ENCODE measurements around the gene TRIM28. TPM values are rescaled to one million over a fixed set of nuclear protein-coding genes. Genes with fewer than 3 reads are reported as not detected.

TRIM28 gene
- total RNA-seq, 1 donor from 2014 or later, result 454 TPM

DNA sequence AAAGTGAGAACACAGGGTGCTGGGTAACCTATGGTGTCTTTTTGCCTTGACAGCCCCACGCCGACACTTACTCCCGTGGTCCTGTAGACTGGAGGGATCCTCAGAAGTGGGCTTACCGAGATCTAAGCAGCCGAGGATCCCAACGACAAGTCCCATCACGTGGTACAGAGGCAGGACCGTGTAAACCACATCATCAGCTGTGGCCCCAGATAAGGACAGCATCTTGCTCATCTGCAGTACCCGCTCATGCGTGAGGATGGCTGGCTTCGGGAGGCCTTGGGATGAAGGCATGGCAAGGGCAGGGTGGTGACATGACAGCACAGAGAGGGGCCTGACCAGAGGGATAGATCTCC lies 34.2 kb upstream of the TRIM28 start:
- no peak overlapping the region for H3K4me3 ChIP-seq (ENCODE audit: low read depth, low read length)
- no peak for TF ChIP-seq CTCF (conservative IDR thresholded peaks at IDR 0.05; ENCODE audit: low read depth, low read length)
- no peak for DNase-seq (ENCODE audit: low read depth)

DNA sequence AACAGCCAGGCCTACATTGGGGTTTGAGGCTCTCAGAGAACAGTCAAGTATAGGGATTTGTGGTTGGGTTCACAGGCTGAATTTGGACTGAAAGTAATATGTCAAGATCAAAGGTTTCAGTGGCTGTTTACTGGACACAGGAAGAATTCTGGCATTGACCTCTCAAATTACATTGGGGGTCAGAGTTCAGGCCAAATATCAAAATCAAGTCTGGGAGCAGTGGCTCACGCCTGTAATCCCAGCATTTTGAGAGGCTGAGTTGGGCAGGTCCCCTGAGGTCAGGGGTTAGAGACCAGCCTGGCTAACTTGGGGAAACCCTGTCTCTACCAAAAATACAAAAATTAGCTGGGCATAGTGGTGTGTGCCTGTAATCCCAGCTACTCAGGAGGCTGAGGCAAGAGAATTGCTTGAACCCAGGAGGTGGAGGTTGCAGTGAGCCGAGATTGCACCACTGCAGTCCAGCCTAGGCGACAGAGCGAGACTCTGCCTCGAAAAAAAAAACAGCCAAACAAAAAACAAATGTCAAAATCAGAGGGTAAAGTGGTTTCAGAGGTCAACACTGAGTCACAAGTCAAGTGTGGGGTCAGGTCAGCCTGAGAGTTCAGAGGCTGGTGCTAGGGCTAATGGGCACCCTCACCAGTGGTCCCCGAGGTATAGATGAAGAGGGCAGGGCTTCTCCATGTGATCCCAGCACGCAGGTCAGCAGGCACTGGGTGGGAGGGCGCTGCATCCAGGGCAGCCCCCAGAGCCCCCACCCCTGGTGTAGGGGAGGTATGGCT lies 33.6 kb upstream of the TRIM28 start:
- no peak overlapping the region for H3K4me3 ChIP-seq (ENCODE audit: low read depth, low read length)
- TF ChIP-seq CTCF (conservative IDR thresholded peaks at IDR 0.05; ENCODE audit: low read depth, low read length), result no peak
- DNase-seq (ENCODE audit: low read depth), result no peak

GRCh38 chr19:58511353-58512208 lies 32.3 kb upstream of the TRIM28 start, which contains the start of gene SLC27A5:
SLC27A5 (minus strand) TSS chr19:58511992; CDS start chr19:58511955, 37 bp downstream.
- H3K4me3 ChIP-seq (ENCODE audit: low read depth, low read length), result no peak within 1 kb of the TSS
- no peak for TF ChIP-seq CTCF (conservative IDR thresholded peaks at IDR 0.05; ENCODE audit: low read depth, low read length)
- no peak for DNase-seq (ENCODE audit: low read depth)

- peak overlapping the region; percentile 66 for H3K4me3 ChIP-seq (ENCODE audit: low read depth, low read length)
- TF ChIP-seq CTCF (conservative IDR thresholded peaks at IDR 0.05; ENCODE audit: low read depth, low read length), result no peak
These were observed 30.6 kb upstream of the TRIM28 start for GRCh38 chr19:58513213-58513693.

DNA sequence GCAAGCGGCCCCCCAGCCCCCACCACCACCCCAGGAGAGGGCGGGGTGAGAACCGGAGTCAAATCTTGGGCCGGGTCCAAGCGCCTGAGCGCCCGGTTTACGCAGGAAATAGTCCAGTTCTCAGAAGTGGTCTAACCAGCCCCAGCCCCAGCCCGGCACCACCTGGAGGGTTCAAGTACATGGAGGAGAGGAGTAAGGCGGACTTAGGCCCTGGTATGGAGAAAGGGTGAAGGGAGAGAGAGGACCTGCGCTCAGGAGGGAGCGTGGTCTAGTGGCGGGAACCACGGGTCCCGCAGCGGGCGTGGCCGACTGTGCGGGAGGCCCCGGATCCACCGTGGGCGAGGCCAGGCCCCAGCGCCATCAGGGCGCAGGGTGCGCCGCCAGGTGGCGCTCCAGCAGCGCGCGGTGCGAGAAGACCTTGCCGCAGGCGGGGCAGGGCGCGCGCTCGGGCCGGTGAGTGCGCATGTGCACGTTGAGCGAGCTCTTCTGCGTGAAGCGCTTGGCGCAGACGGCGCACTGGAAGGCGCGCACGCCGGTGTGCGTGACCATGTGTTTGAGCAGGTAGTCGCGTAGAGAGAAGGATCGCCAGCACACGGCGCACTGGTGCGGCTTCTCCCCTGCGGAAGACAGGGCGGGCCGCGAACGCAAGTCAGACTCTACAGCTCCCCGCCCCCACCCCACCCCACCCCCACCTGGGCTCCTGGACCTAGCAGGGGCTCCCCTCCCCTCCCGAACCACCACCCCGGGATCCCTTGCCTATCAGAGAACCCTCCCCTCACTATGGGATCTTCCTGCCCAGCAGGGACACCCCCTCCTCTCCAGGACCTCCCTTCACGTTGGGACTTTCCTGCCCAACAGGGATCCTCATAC lies 29.9 kb upstream of the TRIM28 start:
- DNase-seq (ENCODE audit: low read depth), result peak; percentile 6
- TF ChIP-seq CTCF (conservative IDR thresholded peaks at IDR 0.05; ENCODE audit: low read depth, low read length), result peak; percentile 83
- H3K4me3 ChIP-seq (ENCODE audit: low read depth, low read length), result peak overlapping the region; percentile 66

More at GRCh38 chr19:58513213-58513693, 30.6 kb upstream of the TRIM28 start:
- no peak for DNase-seq (ENCODE audit: low read depth)

DNA sequence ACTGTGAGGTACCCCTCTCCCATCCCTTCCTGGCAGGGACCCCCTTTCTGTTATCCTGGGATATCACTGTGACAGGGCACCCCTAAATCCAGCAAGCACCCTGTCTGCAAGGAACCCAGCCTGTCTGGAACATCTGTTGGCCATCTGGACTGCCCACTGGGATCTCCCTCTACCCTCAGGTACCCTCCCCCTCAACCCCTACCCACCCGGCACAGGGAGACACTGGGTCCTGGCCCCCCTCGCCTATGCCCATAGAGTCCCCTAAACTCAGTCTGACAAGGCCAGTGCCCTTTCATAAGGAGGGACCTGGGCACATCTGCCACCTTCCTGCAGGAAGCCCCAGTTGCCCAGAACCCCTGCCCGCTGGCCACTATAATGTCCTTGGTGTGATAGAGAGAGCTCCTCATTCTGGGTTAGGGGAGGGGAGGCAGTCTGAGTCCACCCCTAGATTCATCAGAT lies 29.3 kb upstream of the TRIM28 start:
- no peak for DNase-seq (ENCODE audit: low read depth)
- TF ChIP-seq CTCF (conservative IDR thresholded peaks at IDR 0.05; ENCODE audit: low read depth, low read length), result no peak
- H3K4me3 ChIP-seq (ENCODE audit: low read depth, low read length), result peak overlapping the region; percentile 66
